Stomach smooth muscle (tissue), 2 donors: Measurements from ENCODE around the gene LCN6.

Experiments
- H3K27ac ChIP-seq: one replicate; pipeline ENCODE4 v1.7.0; 2013; ENCODE audit warnings: mild to moderate bottlenecking, low read length, inconsistent platforms
- H3K27me3 ChIP-seq, 2 donors: one replicate each; pipeline ENCODE4 v1.7.0; 2013; ENCODE audit warnings: low read length in 2 of 2; ENCODE audit not compliant: insufficient read depth in 2 of 2, control insufficient read depth in 1 of 2
- H3K36me3 ChIP-seq, 2 donors: one replicate each; pipeline ENCODE4 v1.7.0; 2013; ENCODE audit warnings: low read length in 2 of 2; ENCODE audit not compliant: control insufficient read depth in 2 of 2, insufficient read depth in 2 of 2
- H3K4me1 ChIP-seq: one replicate; pipeline ENCODE4 v1.7.0; 2013; ENCODE audit warnings: low read length; ENCODE audit not compliant: control insufficient read depth, insufficient read depth
- H3K4me3 ChIP-seq, 2 donors: one replicate each; pipeline ENCODE4 v1.7.0; 2013; ENCODE audit warnings: low read length in 2 of 2
- H3K9ac ChIP-seq, 2 donors: one replicate each; pipeline ENCODE4 v1.7.0; 2013; ENCODE audit warnings: low read length in 2 of 2, mild to moderate bottlenecking in 1 of 2
- H3K9me3 ChIP-seq, 2 donors: one replicate each; pipeline ENCODE4 v1.7.0; 2013; ENCODE audit warnings: low read length in 2 of 2; ENCODE audit not compliant: control insufficient read depth in 2 of 2
- donor health status: healthy.
- donor health status: Pancreatic carcinoma.

Gene LCN6

DNA sequence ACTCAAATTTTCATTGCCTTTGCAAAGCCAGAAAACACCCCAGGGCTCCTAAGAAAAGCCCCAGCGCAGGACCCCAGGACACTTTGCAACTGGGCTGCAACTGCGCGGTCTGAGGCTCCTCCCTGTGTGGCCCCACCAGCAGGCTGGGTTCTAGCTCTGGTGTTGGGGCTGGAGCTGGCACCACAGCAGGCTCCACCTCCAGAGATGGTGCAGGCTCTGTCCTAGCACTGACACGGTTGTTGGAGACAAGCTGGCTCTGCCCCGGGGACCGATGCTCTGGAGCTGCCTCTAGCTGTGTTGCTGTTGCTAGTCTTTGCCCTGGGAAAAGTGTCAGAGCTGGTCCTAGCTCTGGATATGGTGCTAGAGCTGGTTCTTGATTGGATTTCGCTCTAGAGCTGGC is 19.2 kb downstream of the LCN6 start:
- peak overlapping the region; percentile 67 to 96 for H3K4me3 ChIP-seq
- peak overlapping the region; percentile 55 to 77 for H3K9ac ChIP-seq
- peaks cover 40% of the 10 kb centered on the region for H3K4me1 ChIP-seq
- peaks cover 16% of the 10 kb centered on the region in 2 donors for H3K36me3 ChIP-seq
- H3K27ac ChIP-seq = no peak overlapping the region
- no peaks in the 10 kb centered on the region for H3K27me3 ChIP-seq
- no peaks in the 10 kb centered on the region for H3K9me3 ChIP-seq

DNA sequence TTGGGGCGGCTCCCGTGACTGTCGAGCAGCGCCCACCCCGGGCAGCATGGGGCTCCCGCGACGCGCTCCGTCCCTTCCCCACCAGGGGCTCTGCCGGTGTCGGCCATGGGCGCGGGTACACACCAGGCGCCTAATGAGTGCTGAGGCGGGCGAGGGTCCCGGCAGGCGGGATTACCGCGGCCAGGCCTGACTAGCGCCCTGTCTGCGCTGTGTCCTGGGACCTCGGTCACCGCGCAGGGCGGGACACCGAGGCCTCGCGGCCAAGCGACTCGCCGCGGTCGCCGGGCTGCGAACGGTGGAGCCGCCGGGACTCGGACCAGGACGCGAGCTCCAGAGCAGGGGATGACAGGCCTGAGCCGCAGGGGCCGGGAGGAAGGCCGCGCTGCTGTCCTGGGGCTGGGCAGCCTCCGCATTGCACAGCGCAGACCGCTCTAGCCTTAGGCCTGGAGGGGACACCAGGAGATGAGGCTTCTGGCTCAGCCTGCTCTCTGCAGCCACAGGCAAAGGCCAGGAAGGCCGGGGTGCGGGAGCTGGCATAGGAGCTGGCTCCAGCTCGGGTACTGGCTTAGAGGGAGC is 19.7 kb downstream of the LCN6 start:
- Histone ChIP-seq H3K27ac (no peak overlapping the region), H3K27me3 (no peaks in the 10 kb centered on the region), H3K9me3 (no peaks in the 10 kb centered on the region), H3K4me3 (peak overlapping the region; percentile 67 to 96), H3K9ac (peak overlapping the region; percentile 55 to 77), H3K4me1 (peaks cover 40% of the 10 kb centered on the region), H3K36me3 (peaks cover 21% of the 10 kb centered on the region in 2 donors)

DNA sequence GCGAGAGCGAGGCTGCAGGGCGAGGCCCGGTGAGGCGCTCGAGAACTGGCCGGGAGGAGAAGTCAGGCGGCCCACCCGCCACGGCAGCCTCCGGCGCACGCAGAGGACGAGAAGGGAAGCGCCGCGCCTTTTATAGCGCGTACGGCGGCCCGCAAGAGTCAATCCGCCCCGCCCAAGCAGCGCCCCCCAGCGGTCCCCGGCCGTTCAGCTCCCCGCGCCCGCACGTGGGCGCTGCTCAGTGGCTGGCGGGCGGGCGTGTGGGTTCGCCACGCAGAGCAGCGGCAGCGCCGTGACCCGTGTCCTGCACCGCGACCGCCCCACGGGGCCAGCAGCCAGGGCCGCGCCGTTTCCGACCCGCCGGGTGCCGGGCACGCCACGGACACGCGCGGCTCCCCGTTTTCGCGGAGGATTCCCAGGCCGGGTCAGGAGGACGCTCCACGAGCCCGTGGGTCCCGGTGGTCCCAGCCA is 20.2 kb downstream of the LCN6 start:
- H3K4me1 ChIP-seq = peaks cover 40% of the 10 kb centered on the region
- H3K27me3 ChIP-seq = no peaks in the 10 kb centered on the region
- H3K27ac ChIP-seq = no peak overlapping the region
- H3K9me3 ChIP-seq = no peaks in the 10 kb centered on the region
- peaks cover 26% of the 10 kb centered on the region in 2 donors for H3K36me3 ChIP-seq
- H3K9ac ChIP-seq = peak overlapping the region; percentile 77 to 90
- H3K4me3 ChIP-seq = peak overlapping the region; percentile 67 to 96

DNA sequence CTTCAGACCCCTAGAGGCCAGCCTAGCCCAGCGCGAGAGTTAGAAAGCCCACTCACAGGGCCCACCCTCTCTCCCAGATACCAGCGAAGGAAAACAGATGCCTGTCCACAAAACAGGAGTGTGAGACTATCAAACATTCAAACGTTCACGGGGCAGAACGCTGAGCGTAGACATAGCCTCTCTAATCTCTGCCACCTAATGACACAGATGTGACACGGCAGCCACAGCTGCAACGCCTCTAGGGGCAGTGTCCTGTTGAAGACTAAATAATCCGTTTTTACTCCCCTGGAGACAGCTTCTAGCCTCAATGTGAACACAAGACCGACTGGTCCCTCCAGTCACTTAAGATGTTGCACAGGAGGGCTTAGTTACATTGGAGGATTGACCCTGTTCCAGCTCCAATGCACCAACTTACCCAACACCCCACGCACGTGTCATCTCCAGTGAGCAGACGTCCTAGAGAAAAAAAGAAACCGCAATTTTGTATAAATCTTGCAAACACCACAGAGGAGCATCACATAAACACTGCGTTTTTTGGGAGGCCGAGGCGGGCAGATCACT is 21.6 kb downstream of the LCN6 start:
- Histone ChIP-seq H3K4me1 (peaks cover 45% of the 10 kb centered on the region), H3K27me3 (no peaks in the 10 kb centered on the region), H3K9ac (peak overlapping the region; percentile 64 to 71), H3K9me3 (no peaks in the 10 kb centered on the region), H3K4me3 (peak overlapping the region; percentile 61 to 96), H3K27ac (no peak overlapping the region), H3K36me3 (peaks cover 29% of the 10 kb centered on the region in 2 donors)

DNA sequence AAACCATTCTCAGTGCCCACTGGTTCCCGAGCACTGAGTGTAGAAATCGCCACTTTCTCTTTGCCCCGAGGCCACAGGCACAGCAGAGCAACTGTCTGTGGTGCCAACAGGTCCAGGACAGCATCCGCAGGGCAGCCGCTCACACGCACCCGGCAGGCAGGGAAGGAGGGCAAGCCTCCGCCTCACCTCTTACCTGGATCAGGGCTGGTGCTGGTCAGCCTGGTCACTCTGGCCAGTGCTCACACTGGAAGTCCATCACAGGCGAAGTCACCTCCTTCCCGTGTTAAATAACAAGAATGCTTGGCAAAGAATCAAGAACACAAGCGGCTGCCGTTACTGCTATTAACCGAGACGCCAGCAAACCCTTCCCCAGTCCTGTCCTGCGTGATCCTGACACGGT is 22.2 kb downstream of the LCN6 start:
- Histone ChIP-seq H3K36me3 (peaks cover 29 to 31% of the 10 kb centered on the region in 2 donors), H3K9me3 (no peaks in the 10 kb centered on the region), H3K9ac (peak overlapping the region; percentile 41 to 71), H3K27ac (no peak overlapping the region), H3K4me3 (peak overlapping the region; percentile 61 to 96), H3K4me1 (peaks cover 48% of the 10 kb centered on the region), H3K27me3 (no peaks in the 10 kb centered on the region)

DNA sequence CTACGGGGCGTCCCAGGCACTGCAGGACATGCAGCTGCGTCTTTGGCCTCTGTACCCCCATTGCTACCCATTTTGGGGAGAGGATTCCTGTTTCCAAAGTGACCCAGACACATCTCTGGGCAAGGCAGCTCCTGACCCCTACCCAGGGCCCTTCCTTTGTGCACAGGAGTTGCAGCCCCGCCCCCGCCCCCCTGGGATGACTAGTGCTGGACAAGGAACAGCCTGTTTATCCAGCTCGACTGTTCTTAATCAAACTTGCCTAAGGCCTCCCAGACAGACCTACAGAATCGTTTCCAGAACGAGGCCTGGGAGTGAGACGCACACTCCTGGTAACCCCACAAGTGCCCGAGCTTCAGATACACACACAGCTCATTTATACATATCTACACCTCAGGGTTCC is 22.7 kb downstream of the LCN6 start:
- Histone ChIP-seq H3K27me3 (no peaks in the 10 kb centered on the region), H3K4me1 (peaks cover 53% of the 10 kb centered on the region), H3K27ac (no peak overlapping the region), H3K9ac (peak overlapping the region in 1 of 2 donors; percentile 41), H3K4me3 (peak overlapping the region; percentile 61 to 96), H3K36me3 (peaks cover 29 to 31% of the 10 kb centered on the region in 2 donors), H3K9me3 (no peaks in the 10 kb centered on the region)

DNA sequence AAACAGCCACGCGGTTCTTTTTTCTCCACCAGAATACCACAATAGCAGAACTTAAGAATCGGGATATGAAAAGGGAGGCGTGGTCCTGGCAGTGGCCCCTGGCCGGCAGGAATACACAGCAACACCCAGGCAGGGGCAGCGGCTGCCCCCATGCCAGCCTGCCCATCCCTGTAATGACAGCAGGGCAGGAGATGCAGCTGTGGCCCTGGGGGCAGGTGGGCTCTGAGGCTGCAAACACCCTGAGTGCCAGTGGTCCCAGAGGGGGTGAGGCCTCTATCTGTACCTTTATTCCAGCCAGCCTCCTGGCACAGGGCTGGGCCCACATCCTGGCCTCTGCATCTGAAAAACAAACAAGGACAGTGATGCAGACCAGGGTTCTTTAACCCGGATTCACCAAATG is 23.6 kb downstream of the LCN6 start:
- Histone ChIP-seq H3K27ac (no peak overlapping the region), H3K4me1 (peaks cover 61% of the 10 kb centered on the region), H3K9ac (no peak overlapping the region), H3K36me3 (peaks cover 29 to 31% of the 10 kb centered on the region in 2 donors), H3K9me3 (no peaks in the 10 kb centered on the region), H3K4me3 (no peak overlapping the region), H3K27me3 (no peaks in the 10 kb centered on the region)

DNA sequence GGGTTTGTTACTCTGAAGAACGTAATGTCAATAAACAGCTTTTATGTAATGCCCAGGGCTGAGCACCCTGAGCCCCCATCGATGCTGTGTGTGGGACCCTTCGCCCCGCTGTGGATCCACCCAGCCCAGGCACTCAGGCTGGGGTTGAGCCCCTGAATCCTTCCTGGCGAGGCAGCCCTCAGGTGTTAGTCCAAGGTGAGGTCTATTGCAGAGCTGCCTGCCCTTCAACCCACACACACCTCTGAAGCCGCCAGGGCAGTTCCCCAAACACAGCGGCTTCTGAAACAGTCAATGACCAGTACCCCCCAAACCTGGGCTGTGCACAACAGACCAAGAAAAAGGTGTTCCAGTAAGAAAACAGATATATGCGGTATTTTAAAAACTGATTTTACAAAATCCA is 24.3 kb downstream of the LCN6 start:
- no peaks in the 10 kb centered on the region for H3K27me3 ChIP-seq
- peaks cover 64% of the 10 kb centered on the region for H3K4me1 ChIP-seq
- no peak overlapping the region for H3K4me3 ChIP-seq
- H3K27ac ChIP-seq = no peak overlapping the region
- no peak overlapping the region for H3K9ac ChIP-seq
- H3K36me3 ChIP-seq = peaks cover 29 to 31% of the 10 kb centered on the region in 2 donors
- no peaks in the 10 kb centered on the region for H3K9me3 ChIP-seq

DNA sequence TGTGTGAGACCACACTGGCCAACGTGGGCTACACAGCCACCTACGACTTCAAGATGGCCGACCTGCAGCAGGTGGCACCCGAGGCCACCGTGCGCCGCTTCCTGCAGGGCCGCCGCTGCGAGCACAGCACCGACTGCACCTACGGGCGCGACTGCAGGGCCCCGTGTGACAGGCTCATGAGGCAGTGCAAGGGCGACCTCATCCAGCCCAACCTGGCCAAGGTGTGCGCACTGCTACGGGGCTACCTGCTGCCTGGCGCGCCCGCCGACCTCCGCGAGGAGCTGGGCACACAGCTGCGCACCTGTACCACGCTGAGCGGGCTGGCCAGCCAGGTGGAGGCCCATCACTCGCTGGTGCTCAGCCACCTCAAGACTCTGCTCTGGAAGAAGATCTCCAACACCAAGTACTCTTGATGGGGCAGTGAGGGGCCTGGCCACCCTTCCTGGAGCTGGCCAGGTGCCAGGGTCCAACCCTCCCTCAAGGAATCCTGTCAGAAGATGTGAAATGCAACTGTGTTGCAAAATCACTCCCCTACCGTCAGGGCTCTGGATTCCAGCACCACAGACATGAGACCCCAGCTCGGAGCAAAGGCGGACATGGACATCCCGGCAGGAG is 24.9 kb downstream of the LCN6 start:
- H3K27ac ChIP-seq = no peak overlapping the region
- peaks cover 62% of the 10 kb centered on the region for H3K4me1 ChIP-seq
- H3K27me3 ChIP-seq = no peaks in the 10 kb centered on the region
- H3K36me3 ChIP-seq = peaks cover 29 to 31% of the 10 kb centered on the region in 2 donors
- H3K4me3 ChIP-seq = no peak overlapping the region
- no peak overlapping the region for H3K9ac ChIP-seq
- H3K9me3 ChIP-seq = no peaks in the 10 kb centered on the region

DNA sequence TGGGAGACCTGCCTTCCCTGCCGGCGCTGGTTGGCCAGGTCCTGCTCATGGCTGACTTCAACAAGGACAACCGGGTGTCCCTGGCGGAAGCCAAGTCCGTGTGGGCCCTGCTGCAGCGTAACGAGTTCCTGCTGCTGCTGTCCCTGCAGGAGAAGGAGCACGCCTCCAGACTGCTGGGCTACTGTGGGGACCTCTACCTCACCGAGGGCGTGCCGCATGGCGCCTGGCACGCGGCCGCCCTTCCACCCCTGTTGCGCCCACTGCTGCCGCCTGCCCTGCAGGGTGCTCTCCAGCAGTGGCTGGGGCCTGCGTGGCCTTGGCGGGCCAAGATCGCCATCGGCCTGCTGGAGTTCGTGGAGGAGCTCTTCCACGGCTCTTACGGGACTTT is 25.4 kb downstream of the LCN6 start:
- Histone ChIP-seq H3K4me3 (no peak overlapping the region), H3K4me1 (peaks cover 58% of the 10 kb centered on the region), H3K27me3 (no peaks in the 10 kb centered on the region), H3K36me3 (peaks cover 29 to 31% of the 10 kb centered on the region in 2 donors), H3K9ac (no peak overlapping the region), H3K27ac (no peak overlapping the region), H3K9me3 (no peaks in the 10 kb centered on the region)
